PC-9 (cell line): ENCODE data around the gene CSF1. TPM values are rescaled to one million over a fixed set of nuclear protein-coding genes. Genes with fewer than 3 reads are reported as not detected.

Source experiments
- BruUV-seq: library from RNA; stranded (reverse); fragments of 400-500 nt; replicated peaks from 2 replicates; lab custom pipeline; 2021; lab: Mats Ljungman, UMichigan
- CTCF ChIA-PET: fragments of 300-600 bp; sonication (Branson Sonifier 250); formaldehyde crosslinking; loops from one replicate; lab custom pipeline; 2022; ENCODE audit warnings: antibody characterized with exemption; lab: Charles Lee
- POLR2A ChIA-PET: fragments of 300-600 bp; sonication (Branson Sonifier 250); formaldehyde crosslinking; loops from one replicate; lab custom pipeline; 2022; ENCODE audit warnings: antibody characterized with exemption; ENCODE audit not compliant: unreplicated experiment; lab: Charles Lee
- DNase-seq, 2 experiments: peaks; one replicate each; pipeline versions ENCODE4 v3.0.0 to v3.0.0-alpha.2; 2015 to 2022; ENCODE audit warnings: mixed read lengths in 1 of 2
- H2AFZ ChIP-seq: fragments of 200-600 bp; sonication (generic); 2 replicates; pipeline ENCODE4 v1.8.1; 2017; ENCODE audit warnings: antibody characterized with exemption
- H3F3A ChIP-seq: fragments of 200-600 bp; sonication (generic); 2 replicates; pipeline ENCODE4 v1.8.1; 2017; ENCODE audit warnings: antibody characterized with exemption, mild to moderate bottlenecking, low read depth; ENCODE audit not compliant: insufficient read depth
- H3K27ac ChIP-seq: fragments of 200-600 bp; sonication (generic); 2 replicates; pipeline ENCODE4 v1.6.1; 2016; ENCODE audit warnings: mixed run types
- H3K27me3 ChIP-seq: fragments of 200-600 bp; sonication (generic); 2 replicates; pipeline ENCODE4 v1.6.1; 2016; ENCODE audit warnings: low read depth, mixed run types; ENCODE audit not compliant: insufficient read depth
- H3K36me3 ChIP-seq: fragments of 200-600 bp; sonication (generic); 2 replicates; pipeline ENCODE4 v1.6.1; 2016; ENCODE audit warnings: low read depth, mixed run types
- H3K4me1 ChIP-seq: fragments of 200-600 bp; sonication (generic); replicated peaks from 2 replicates; pipeline ENCODE4 v1.6.1; 2016; ENCODE audit warnings: mixed run types; ENCODE audit not compliant: insufficient read depth
- H3K4me2 ChIP-seq: fragments of 200-600 bp; sonication (generic); 2 replicates; pipeline ENCODE4 v1.6.1; 2017; ENCODE audit warnings: mixed run types
- H3K4me3 ChIP-seq: fragments of 200-600 bp; sonication (generic); 2 replicates; pipeline ENCODE4 v1.6.1; 2016; ENCODE audit warnings: mixed run types
- H3K79me2 ChIP-seq: fragments of 200-600 bp; sonication (generic); 2 replicates; pipeline ENCODE4 v1.6.1; 2017; ENCODE audit warnings: low read depth, mixed run types
- H3K9me2 ChIP-seq: fragments of 200-600 bp; sonication (generic); 2 replicates; pipeline ENCODE4 v1.8.1; 2017; ENCODE audit warnings: mild to moderate bottlenecking; ENCODE audit not compliant: insufficient read depth
- H3K9me3 ChIP-seq: fragments of 200-600 bp; sonication (generic); 2 replicates; pipeline ENCODE4 v1.8.1; 2016; ENCODE audit warnings: low read depth; ENCODE audit not compliant: insufficient read depth
- H4K20me1 ChIP-seq: fragments of 200-600 bp; sonication (generic); 2 replicates; pipeline ENCODE4 v1.8.1; 2017; ENCODE audit not compliant: insufficient read depth
- CTCF ChIP-seq: fragments of 200-600 bp; sonication (generic); conservative IDR thresholded peaks from 2 replicates; pipeline ENCODE4 v1.6.1; 2017; ENCODE audit warnings: mixed run types, antibody characterized with exemption, mild to moderate bottlenecking, moderate library complexity
- EZH2 ChIP-seq: fragments of 200-600 bp; sonication (generic); IDR thresholded peaks from 2 replicates; pipeline ENCODE4 v1.8.0; 2017; ENCODE audit warnings: antibody characterized with exemption, low read depth
- intact Hi-C: fragments of 100-400 bp; cut with micrococcal nuclease; formaldehyde crosslinking; loops from one replicate; pipeline ENCODE4 v1.10.0; 2022; ENCODE audit not compliant: unreplicated experiment
- total RNA-seq: library from RNA; stranded (reverse); gene quantifications from 2 replicates; pipeline ENCODE4 v1.2.3, GENCODE V29; 2021

The CSF1 gene
- total RNA-seq, 1 experiment from 2014 or later: 29.8 TPM

- H3K27ac ChIP-seq: no peak overlapping the region
- peak in 1 of 2 experiments; percentile 40 for DNase-seq
- no peaks in the 10 kb centered on the region for H3K9me2 ChIP-seq
- no peaks in the 10 kb centered on the region for H3K27me3 ChIP-seq
- no TSS peak for BruUV-seq
- peaks cover 57% of the 10 kb centered on the region for H3K4me1 ChIP-seq
- peaks cover 10% of the 10 kb centered on the region; the same call in 1 of the 2 replicates for H3F3A ChIP-seq
- H3K36me3 ChIP-seq: no peaks in the 10 kb centered on the region
- H3K79me2 ChIP-seq: no peaks in the 10 kb centered on the region
- CTCF ChIA-PET: no interaction called here
- POLR2A ChIA-PET: interaction anchor here (0.6 kb wide), 2 partner anchors 8 to 101 kb away, joined by 3 to 9 read pairs; no protein-coding TSS in a partner anchor
- no peaks in the 10 kb centered on the region for H3K9me3 ChIP-seq
- no peaks in the 10 kb centered on the region for H4K20me1 ChIP-seq
- no peak overlapping the region for H3K4me3 ChIP-seq
- H3K4me2 ChIP-seq: peak overlapping the region; percentile 38; the same call in 1 of the 2 replicates
- TF ChIP-seq EZH2 (no peak), CTCF (no peak)
- intact Hi-C loops: no loop called here
- 0 out of 2 replicates have a peak overlapping the region, but pooled peaks have one; percentile 13 for H2AFZ ChIP-seq
Measured at GRCh38 chr1:109892561-109893368, 17.9 kb upstream of the CSF1 start.

- Histone ChIP-seq H3K27ac (no peak overlapping the region), H3K4me2 (no peak overlapping the region), H3K79me2 (no peaks in the 10 kb centered on the region), H3F3A (peaks cover 10% of the 10 kb centered on the region; the same call in 1 of the 2 replicates), H3K4me3 (no peak overlapping the region), H3K9me3 (no peaks in the 10 kb centered on the region), H2AFZ (no peak overlapping the region), H3K9me2 (no peaks in the 10 kb centered on the region), H4K20me1 (no peaks in the 10 kb centered on the region), H3K4me1 (peaks cover 59% of the 10 kb centered on the region), H3K36me3 (no peaks in the 10 kb centered on the region), H3K27me3 (no peaks in the 10 kb centered on the region)
- no peak for TF ChIP-seq EZH2
- TF ChIP-seq CTCF: no peak
- BruUV-seq: no TSS peak
- intact Hi-C loops: no loop called here
- DNase-seq: no peak
- POLR2A ChIA-PET: interaction anchor here (0.6 kb wide), 1 partner anchor 102 kb away, joined by 3 read pairs; no protein-coding TSS in a partner anchor
- CTCF ChIA-PET: no interaction called here
Measured at GRCh38 chr1:109893532-109894171, 17.0 kb upstream of the CSF1 start.

- ChIA-PET CTCF (interaction anchor here (0.6 kb wide), 1 partner anchor 1087 kb away, joined by 7 read pairs; no protein-coding TSS in a partner anchor), POLR2A (no interaction called here)
- intact Hi-C loops: no loop called here
- no peak for DNase-seq
- Histone ChIP-seq H4K20me1 (no peaks in the 10 kb centered on the region), H3K4me3 (no peak overlapping the region), H3F3A (peaks cover 9% of the 10 kb centered on the region; the same call in 1 of the 2 replicates), H3K9me3 (no peaks in the 10 kb centered on the region), H3K27ac (no peak overlapping the region), H3K9me2 (no peaks in the 10 kb centered on the region), H3K4me1 (peaks cover 70% of the 10 kb centered on the region), H3K27me3 (no peaks in the 10 kb centered on the region), H2AFZ (no peak overlapping the region), H3K79me2 (no peaks in the 10 kb centered on the region), H3K36me3 (no peaks in the 10 kb centered on the region), H3K4me2 (peak overlapping the region; percentile 57)
- no peak for TF ChIP-seq CTCF
- TF ChIP-seq EZH2: no peak
- BruUV-seq: no TSS peak
Measured at GRCh38 chr1:109894823-109895719, 15.6 kb upstream of the CSF1 start.
